ENCODE results near the gene CDHR1. TPM values are rescaled to one million over a fixed set of nuclear protein-coding genes. Genes with fewer than 3 reads are reported as not detected.
A peak's percentile ranks its signal among the peaks of the same experiment; 100 is the strongest.

CDHR1 gene
- total RNA-seq, 1 donor from 2014 or later: 1.4 TPM

DNA sequence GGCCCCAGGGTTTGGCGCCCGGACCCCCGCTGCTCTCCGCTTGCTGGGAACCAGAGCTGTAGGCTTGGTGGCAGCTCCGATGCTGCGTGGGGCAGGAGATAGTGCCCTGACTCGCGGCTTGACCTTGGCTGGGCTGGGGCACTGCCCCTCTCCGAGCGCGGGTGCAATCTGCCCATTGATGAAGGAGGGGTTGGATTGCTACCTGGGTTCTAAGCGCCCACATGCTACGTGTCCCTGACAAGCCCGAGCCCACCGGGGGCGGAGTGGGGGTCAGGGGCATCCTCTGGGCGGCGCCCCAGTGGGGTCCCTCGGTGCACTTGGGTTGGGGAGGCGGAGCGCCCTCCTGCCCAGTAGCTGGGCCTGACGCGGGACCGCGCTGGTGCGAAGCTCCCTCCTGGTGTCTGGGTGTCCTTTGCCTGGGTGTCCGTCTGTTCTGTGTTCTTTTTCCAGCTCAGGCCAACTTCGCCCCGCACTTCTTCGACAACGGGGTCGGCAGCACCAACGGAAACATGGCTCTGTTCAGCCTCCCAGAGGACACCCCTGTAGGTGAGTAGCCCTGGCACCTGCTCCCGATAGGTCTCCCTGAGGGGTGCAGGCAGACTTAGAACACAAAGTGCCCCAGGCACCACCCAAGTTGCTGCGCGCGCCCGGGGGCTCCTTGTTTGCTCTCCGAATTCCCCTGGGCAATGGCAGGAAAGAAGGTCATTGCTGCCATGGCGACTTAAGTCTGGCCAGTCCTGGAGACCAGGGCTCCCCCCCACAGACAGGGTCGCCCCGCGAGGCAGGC, 900 bp downstream of the CDHR1 start:
- Mint-ChIP-seq H3K36me3 (no peaks in the 10 kb centered on the region), H3K9me3 (peaks cover 2% of the 10 kb centered on the region), H3K27ac (no peak overlapping the region), H3K4me3 (peak overlapping the region; percentile 80), H3K4me1 (peaks cover 10% of the 10 kb centered on the region), H3K27me3 (ENCODE audit: insufficient read depth, low read depth) (peaks cover 40% of the 10 kb centered on the region)
- H3K4me2 ChIP-seq: peak overlapping the region; percentile 100
- H3K27me3 ChIP-seq: peaks cover 47% of the 10 kb centered on the region
- H3F3A ChIP-seq (ENCODE audit: low read depth): no peaks in the 10 kb centered on the region
- no peaks in the 10 kb centered on the region for H3K9me3 ChIP-seq (ENCODE audit: low read depth)
- H3K4me1 ChIP-seq: no peaks in the 10 kb centered on the region
- H4K20me1 ChIP-seq (ENCODE audit: low read depth): no peaks in the 10 kb centered on the region
- peak overlapping the region; percentile 71 for H3K4me3 ChIP-seq
- TF ChIP-seq EZH2phosphoT487 (IDR thresholded peaks at IDR 0.05): no peak
- TF ChIP-seq EZH2 (IDR thresholded peaks at IDR 0.05): peak; percentile 46
- H3K36me3 ChIP-seq: no peaks in the 10 kb centered on the region
- DNase-seq (ENCODE audit: low spot score): no peak
- no peak overlapping the region for H3K27ac ChIP-seq
- no peak overlapping the region for H3K9ac ChIP-seq
- no peaks in the 10 kb centered on the region for H3K79me2 ChIP-seq (ENCODE audit: low read depth)
- H2AFZ ChIP-seq (replicated peaks): peak overlapping the region; percentile 85

- H3K4me1 ChIP-seq: no peaks in the 10 kb centered on the region
- DNase-seq (ENCODE audit: low spot score): no peak
- no peaks in the 10 kb centered on the region for H3K9me3 ChIP-seq (ENCODE audit: low read depth)
- peaks cover 40% of the 10 kb centered on the region for H3K27me3 Mint-ChIP-seq (ENCODE audit: insufficient read depth, low read depth)
- H3K36me3 Mint-ChIP-seq: no peaks in the 10 kb centered on the region
- no peak overlapping the region for H3K9ac ChIP-seq
- H2AFZ ChIP-seq (replicated peaks): no peak overlapping the region
- no peak overlapping the region for H3K27ac ChIP-seq
- H3K4me1 Mint-ChIP-seq: peaks cover 10% of the 10 kb centered on the region
- H3K27ac Mint-ChIP-seq: peak overlapping the region; percentile 74
- H3F3A ChIP-seq (ENCODE audit: low read depth): no peaks in the 10 kb centered on the region
- H3K4me3 Mint-ChIP-seq: peak overlapping the region; percentile 46
- H3K4me3 ChIP-seq: no peak overlapping the region
- peaks cover 2% of the 10 kb centered on the region for H3K9me3 Mint-ChIP-seq
- H3K4me2 ChIP-seq: no peak overlapping the region
- TF ChIP-seq EZH2phosphoT487 (IDR thresholded peaks at IDR 0.05) (no peak), CTCF (IDR thresholded peaks at IDR 0.05) (no peak), EZH2 (IDR thresholded peaks at IDR 0.05) (no peak)
- H3K36me3 ChIP-seq: no peaks in the 10 kb centered on the region
- no peaks in the 10 kb centered on the region for H4K20me1 ChIP-seq (ENCODE audit: low read depth)
- H3K27me3 ChIP-seq: peaks cover 47% of the 10 kb centered on the region
- H3K79me2 ChIP-seq (ENCODE audit: low read depth): no peaks in the 10 kb centered on the region
Observed at GRCh38 chr10:84196083-84196482, 1.7 kb downstream of the CDHR1 start.

- H3K4me1 Mint-ChIP-seq: peaks cover 10% of the 10 kb centered on the region
- no peak overlapping the region for H3K27ac Mint-ChIP-seq
- no peak overlapping the region for H3K4me3 Mint-ChIP-seq
- no peak for DNase-seq (ENCODE audit: low spot score)
- no peak overlapping the region for H3K4me3 ChIP-seq
- no peak overlapping the region for H2AFZ ChIP-seq (replicated peaks)
- H3K36me3 Mint-ChIP-seq: no peaks in the 10 kb centered on the region
- peaks cover 2% of the 10 kb centered on the region for H3K9me3 Mint-ChIP-seq
- no peaks in the 10 kb centered on the region for H3F3A ChIP-seq (ENCODE audit: low read depth)
- no peak overlapping the region for H3K9ac ChIP-seq
- peaks cover 33% of the 10 kb centered on the region for H3K27me3 Mint-ChIP-seq (ENCODE audit: insufficient read depth, low read depth)
- H3K27me3 ChIP-seq: peaks cover 47% of the 10 kb centered on the region
- TF ChIP-seq CTCF (IDR thresholded peaks at IDR 0.05): no peak
- no peak for TF ChIP-seq EZH2 (IDR thresholded peaks at IDR 0.05)
- no peak for TF ChIP-seq EZH2phosphoT487 (IDR thresholded peaks at IDR 0.05)
- no peak overlapping the region for H3K27ac ChIP-seq
- no peak overlapping the region for H3K4me2 ChIP-seq
- no peaks in the 10 kb centered on the region for H3K79me2 ChIP-seq (ENCODE audit: low read depth)
- no peaks in the 10 kb centered on the region for H3K9me3 ChIP-seq (ENCODE audit: low read depth)
- H3K4me1 ChIP-seq: no peaks in the 10 kb centered on the region
- H4K20me1 ChIP-seq (ENCODE audit: low read depth): no peaks in the 10 kb centered on the region
- H3K36me3 ChIP-seq: no peaks in the 10 kb centered on the region
Observed at GRCh38 chr10:84196941-84197340, 2.6 kb downstream of the CDHR1 start.

DNA sequence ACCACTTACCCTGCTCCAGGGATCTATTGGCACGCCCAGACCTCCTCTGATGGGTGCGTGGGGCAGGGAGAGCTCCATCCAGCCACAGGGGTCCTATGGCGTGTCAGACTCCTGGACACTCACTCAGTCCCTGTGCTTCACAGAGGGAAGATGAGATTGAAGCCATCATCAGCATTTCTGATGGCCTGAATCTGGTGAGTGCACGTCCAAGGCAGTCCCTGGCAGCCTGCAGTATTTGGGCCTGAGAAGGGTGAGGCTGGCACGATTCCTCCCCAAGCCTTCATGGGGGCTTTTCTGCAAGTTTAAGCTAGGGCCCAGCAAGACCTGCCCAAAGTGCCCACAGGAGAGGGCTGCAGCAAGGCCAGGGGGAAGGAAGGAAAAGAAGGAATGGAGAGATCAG, 3.3 kb downstream of the CDHR1 start:
- Histone ChIP-seq H2AFZ (replicated peaks) (no peak overlapping the region), H3K27ac (no peak overlapping the region), H3F3A (ENCODE audit: low read depth) (no peaks in the 10 kb centered on the region), H3K4me3 (no peak overlapping the region), H4K20me1 (ENCODE audit: low read depth) (no peaks in the 10 kb centered on the region), H3K9me3 (ENCODE audit: low read depth) (no peaks in the 10 kb centered on the region), H3K4me1 (no peaks in the 10 kb centered on the region), H3K36me3 (no peaks in the 10 kb centered on the region), H3K27me3 (peaks cover 45% of the 10 kb centered on the region), H3K4me2 (no peak overlapping the region), H3K79me2 (ENCODE audit: low read depth) (no peaks in the 10 kb centered on the region), H3K9ac (no peak overlapping the region)
- no peak for DNase-seq (ENCODE audit: low spot score)
- Mint-ChIP-seq H3K36me3 (no peaks in the 10 kb centered on the region), H3K9me3 (peaks cover 2% of the 10 kb centered on the region), H3K27me3 (ENCODE audit: insufficient read depth, low read depth) (peaks cover 34% of the 10 kb centered on the region), H3K4me1 (peaks cover 10% of the 10 kb centered on the region), H3K4me3 (no peak overlapping the region), H3K27ac (no peak overlapping the region)
- no peak for TF ChIP-seq CTCF (IDR thresholded peaks at IDR 0.05)
- TF ChIP-seq EZH2phosphoT487 (IDR thresholded peaks at IDR 0.05): no peak
- no peak for TF ChIP-seq EZH2 (IDR thresholded peaks at IDR 0.05)

Measured in neural progenitor cell (in vitro differentiated cells).